HT1080 (cell line): ENCODE results near the gene PTPRN2. TPM values are rescaled to one million over a fixed set of nuclear protein-coding genes. Genes with fewer than 3 reads are reported as not detected.

ENCODE experiments used
- DNase-seq: peaks from one replicate; pipeline ENCODE4 v3.0.0-alpha.2; 2015; ENCODE audit warnings: low read depth
- total RNA-seq: library from RNA; depleted of rRNA; stranded (reverse); fragments of >200 nt; shearing (Covaris generic); gene quantifications from 2 replicates; pipeline ENCODE4 v1.2.3, GENCODE V29; 2014

The PTPRN2 gene
- total RNA-seq, 1 experiment from 2014 or later, result 0.31 TPM

DNA sequence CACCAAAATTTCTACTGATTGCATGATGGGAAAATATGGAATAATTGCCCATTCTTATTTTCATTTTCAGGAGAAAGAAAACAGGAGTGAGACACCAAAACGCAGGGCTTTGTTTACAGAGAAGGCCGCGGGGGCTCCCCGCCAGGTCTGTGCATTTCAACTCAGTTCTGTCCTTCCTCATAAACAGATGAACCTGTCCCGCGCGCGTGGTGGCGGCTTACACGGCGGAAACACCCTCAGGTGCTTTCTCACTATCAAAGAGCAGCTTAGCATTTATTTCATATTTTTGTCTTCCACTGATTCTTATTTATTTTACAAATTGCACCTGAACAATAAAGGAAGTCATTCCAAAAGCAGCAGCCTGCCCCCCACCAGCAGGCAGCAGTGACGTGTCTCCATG, 579.4 kb downstream of the PTPRN2 start:
- no peak for DNase-seq

DNA sequence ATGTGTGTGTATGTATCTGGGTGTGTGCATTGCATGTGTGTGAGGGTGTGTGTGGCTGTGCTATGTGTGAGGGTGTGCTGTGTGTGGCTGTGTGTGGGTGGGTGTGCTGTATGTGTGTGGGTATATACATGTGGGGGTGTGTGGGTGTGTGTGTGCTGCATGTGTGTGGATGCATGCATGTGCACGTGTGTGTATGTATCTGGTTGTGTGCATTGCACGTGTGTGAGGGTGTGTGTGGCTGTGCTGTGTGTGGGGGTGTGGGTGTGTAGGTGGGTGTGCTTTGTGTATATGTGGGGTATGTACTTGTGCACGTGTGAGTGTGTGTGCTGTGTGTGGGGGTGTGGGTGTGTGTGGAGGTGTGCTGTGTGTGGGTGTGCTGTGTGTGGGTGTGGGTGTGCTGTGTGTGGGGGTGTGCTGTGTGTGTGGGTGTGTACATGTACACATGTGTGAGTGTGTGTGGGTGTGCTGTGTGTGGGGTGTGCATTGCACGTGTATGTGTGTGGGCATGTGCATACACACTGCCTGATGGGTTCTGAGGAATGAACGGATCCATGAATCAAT, 579.8 kb downstream of the PTPRN2 start:
- DNase-seq, result no peak

DNA sequence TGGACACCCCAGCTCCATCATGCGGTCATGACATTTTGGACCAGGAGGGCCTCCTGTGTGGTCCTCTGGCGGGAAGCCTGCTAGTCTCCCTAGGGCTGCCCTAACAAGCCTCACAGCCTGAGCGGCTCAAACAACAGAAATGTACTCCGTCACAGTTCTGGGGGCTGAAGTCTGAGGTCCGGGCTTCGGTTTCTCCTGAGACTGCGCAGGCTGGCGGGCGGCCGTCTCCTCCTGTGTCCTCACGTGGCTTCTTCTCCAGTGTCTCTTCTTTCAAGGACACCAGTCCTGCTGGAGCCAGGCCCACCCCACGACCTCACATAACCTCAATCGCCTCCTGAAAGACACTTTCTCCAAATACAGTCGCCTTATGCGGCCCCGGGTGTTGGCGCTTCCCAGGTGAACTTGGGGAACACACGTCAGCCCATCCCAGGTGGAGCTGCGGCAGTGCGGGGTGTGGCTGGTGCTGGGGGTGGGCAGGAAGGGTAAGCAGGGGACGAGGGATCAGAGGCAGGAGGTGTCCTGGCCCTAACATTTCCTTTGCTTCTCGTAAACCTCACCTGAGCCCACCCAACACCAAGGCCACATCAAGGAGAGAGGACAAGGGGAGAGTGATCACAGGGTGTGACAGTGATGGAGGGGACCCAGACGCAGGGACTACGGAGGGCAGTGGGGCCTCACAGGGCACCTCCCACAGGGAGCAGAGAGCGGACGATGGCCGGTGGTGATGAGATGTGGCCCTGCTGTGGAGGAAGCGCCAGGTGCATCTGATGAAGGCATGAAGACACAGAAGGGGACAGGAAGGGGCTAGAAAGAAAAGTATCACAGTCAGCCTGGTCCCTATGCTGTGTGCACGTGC, 580.6 kb downstream of the PTPRN2 start:
- no peak for DNase-seq

DNA sequence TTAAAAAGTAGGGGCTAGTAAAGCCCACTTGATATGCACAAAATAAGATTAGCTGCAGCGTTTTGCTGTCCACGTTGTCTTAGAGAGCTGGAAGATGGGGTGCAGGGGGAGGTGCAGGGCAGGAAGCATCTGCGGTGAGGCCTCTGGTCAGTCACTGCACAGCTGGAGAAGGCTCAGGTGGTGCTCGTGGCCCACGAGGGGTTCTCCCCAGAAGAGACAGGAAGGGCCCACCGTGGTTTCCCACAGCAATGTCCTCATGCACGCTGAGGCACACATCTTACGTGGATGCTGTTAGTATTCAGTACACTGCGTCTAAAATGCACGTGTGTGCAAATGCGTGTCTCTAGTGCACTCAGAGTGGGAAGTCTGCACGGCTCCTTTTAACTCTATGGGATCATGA, 582.1 kb downstream of the PTPRN2 start:
- no peak for DNase-seq

DNA sequence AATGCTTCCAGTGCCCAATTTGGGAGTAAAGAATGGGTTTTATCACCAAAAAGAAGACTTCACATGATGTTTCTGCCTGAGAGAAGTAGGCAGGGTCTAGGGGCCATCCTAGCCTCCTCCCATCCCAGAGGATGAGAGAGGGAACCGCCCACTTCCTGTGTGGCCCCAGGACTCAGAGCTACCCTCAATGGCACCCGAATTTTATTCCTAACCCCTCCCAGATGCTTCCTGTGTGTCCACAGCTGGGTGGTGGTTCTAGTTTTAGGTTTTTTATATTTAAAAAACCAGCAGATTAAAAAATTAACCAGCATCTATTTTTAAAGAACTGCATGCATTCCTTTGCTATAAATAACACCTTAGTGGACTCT, 583.5 kb downstream of the PTPRN2 start:
- DNase-seq, result no peak

DNA sequence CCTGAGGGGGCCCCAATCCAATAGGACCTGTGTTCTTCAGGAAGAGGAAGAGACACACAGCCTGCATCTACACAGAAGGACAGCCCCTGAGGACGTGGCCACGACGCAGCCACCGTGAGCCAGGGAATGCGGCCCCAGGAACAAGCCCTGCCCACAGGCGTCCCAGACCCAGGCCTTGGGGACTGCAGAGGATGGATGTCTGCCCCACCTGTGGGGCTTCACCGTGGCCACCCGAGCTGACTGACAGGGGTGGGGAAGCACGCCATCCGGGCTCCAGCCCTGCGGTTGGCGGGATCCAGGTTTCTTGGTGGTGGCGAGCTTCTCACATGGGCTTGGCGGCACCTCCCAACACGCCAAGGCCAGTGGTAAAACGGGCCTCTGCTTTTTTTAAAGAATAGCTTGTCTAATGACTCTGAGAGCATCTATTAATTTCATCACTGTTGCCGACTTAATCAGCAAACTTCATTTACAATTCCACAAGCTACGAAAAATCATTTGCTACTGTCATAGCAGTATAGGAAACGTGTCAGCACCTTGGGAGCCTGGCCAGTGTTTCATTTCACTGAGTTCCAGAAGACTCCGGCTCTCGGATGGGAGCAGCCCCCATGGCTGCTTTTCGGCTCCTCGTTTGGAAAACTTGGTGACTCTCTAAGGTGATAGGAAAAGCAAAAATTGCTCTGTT, 584.0 kb downstream of the PTPRN2 start:
- no peak for DNase-seq

DNA sequence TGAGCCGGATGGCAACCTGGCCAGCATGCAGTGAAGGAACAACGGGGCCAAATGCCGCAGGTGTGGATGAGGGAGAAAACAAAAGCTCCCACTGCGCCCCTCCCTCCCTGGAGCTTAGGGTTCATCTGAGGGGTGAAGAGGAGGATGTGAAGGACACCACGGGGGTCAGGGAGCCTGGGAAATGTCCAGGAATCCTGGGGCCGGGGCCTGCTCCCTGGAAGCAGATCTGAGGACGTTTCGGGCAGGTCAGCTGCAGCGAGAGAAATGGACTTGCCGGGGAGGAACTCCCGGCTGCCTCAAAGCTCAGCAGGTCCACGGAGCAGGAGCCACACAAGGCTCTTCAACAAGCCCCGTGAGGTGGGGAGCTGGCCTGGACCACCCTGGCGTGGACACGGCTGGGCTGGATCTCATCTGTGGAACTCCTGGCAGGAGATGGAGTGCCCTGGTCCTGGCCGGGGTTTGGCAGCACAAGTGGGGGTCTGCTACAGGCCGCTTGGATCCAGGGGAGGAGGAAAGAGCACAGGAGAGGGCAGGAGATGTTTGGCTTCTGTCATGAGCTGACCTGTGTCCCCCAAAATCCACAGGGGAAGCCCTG, 585.0 kb downstream of the PTPRN2 start:
- DNase-seq, result no peak

DNA sequence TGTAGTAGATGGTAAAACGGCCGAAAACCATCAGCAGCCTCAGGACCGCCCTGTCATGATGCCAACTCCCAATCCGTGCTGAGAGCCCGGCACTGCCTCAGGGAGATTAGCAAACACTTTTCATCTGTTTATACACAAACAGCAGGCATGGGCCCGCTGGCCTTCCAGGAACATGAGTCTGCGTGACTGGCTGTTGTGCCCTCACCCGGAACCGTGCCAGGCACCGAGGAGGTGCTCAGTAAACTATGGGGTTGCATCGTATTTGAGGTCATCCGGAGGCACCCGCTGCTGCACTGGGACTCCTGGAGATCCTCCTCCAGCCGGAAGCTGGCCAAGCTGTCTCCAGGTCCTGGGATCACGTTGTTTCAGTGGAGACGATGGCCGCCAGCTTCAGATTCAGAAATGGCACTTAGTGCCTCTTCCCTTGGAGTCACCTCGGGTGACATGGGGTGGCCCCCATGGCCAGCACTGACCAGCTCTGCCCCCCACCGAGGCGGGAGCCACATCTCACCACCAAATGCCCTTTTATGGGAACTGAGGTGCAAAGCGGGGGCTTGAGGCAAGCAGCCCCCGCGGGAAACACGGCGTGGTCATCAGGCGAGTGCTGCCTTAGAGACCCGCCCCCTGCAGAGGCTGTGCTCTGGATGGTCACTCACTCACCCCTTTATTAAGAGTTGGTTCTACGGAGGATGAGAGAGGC, 585.9 kb downstream of the PTPRN2 start:
- no peak for DNase-seq

DNA sequence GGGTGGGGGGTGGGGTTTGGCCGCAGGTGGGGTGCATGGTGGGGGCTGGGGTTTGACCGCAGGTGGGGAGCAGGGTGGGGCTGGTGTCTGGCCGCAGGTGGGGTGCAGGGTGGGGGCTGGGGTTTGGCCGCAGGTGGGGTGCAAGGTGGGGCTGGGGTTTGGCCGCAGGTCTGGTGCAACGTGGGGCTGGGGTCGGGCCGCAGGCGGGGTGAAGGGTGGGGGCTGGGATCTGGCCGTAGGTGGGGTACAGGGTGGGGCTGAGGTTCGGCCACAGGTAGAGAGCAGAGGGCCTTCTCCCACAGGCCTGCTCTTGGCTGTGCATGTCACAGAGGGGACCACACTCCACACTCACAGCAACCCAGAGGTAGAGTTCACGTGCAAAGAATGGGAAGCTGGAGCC, 586.6 kb downstream of the PTPRN2 start:
- DNase-seq, result no peak

DNA sequence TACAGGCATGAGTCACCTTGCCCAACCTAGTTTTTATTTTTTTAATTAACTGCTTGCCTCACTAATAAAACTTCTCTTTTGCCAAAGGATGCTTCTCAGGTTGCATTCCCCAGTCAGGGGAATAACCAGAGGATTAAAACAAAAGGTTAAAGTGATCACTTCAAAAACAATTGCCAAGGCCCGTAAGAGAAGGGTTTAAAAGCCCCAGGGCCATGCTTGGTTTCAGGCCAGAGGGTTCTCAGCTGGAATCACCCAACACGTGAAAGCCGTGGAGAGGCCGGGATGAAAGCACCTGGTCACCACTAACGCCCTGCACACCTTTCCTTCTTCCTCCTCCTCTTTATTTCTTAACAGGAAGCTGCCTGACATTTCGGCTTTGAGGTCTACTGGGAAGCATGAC, 587.5 kb downstream of the PTPRN2 start:
- DNase-seq, result no peak

DNA sequence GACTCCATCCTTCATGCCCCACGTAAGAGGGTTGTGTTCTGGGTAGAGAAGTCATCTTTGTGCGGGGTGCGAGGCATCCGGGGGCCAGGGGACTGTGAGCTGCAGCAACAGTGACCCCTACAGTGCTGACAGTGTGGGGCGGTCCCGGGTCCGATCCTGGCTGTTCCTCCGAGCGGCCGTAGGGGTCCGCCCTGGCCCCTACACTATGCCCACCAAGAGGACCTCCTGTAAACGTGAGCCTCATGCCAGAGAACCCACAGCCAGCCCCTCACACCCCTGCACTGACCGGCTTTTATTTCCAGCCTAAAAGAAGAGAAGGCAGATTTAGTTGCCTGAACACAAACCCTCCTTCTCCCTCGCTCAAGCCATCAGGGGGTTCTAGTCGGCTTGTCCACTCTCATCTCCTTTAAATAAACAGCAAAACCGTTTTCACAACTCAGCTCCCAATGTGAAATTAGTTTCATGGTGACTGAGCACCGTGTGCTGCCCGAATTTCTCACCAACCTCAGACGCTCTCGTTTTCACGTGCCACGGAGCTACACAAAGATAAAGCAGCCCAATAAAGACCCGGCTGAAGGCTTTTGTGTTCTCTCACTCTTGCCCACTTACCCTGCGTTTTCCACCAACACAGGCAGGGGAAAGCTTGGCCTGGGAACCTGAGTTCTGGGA, 588.6 kb downstream of the PTPRN2 start:
- DNase-seq, result no peak

DNA sequence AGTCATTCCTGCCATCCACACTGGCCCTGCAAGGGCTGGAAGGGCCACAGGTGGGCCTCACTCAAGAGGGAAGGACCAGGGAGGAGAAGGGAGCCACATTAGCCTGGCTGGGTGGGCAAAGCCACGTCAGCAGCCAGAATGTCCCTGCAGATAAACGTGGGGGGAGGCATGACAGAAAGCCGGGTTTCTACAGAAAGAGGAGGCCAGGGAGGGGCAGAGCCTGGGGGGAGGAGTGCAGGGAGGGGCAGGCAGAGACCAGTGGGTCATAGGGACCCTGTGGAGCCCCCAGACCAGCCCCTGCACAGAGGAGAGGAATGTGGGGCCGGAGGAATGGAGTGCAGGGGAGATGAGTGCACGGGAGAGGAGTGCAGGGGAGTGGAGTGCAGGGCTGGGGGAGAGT, 590.2 kb downstream of the PTPRN2 start:
- DNase-seq, result no peak

DNA sequence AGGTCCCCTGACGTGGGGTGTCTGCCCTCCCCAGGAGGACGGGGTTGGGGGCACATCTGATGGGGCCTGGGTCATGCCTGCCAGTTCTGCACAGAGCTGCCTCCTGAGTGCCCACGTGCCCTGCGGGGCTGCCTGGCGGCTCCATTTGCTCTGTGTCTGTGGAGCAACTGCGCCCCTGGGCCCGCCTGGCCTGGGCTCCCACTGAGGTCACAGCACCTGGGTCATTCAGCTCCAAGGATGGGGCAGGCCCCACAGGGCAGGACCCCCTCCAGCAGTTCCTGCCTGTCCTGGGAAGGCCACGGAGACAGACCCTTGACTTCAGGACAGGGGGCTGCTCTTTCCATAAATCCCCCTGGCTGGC, 590.6 kb downstream of the PTPRN2 start:
- no peak for DNase-seq

DNA sequence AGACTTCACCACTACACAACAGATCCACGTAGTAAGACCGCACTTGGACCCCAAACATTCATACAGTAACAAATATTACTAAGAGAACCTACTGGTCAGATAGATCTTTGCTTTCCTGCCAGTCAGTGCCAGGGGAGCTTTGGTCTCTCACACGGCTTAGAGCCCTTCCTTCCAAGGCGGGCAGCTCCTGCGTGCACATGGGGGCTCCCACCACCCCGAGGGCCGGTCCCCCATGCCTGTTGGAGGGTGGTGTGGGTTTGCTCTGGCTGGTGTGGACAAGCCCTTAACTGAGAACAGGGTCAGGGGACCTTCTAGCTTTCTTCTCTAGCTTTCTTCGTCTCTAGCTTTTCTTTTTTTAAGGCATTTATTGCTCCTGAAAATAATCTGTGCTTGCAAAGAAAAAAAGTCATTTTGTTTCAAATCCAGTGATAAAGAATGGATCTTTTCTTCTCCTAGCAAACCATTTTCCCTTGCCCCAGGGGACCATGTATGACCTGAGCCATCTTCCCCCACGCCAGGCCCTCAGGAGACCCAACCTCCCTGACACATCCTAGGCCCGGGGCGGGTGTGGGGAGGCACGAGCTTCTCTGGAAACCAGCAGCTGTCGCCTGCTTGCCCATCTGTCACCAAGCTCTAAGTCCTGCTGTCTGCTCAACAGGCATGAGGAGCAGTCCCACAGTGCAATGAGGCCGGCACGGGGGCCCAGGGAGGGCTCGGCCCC, 591.1 kb downstream of the PTPRN2 start:
- no peak for DNase-seq

DNA sequence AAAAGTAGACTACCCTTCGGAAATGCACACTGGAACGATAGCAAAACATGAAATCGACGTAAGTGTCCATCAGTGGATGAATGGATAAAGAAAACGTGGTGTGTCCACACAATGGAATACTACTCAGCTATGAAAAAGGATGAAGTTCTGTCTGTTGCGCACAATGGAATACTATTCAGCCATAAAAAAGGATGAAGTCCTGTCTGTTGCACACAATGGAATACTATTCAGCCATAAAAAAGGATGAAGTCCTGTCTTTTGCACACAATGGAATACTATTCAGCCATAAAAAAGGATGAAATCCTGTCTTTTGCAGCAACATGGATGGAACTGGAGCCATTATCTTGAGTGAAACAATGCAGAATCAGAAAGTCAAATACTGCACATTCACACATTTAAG, 591.8 kb downstream of the PTPRN2 start:
- DNase-seq, result no peak

DNA sequence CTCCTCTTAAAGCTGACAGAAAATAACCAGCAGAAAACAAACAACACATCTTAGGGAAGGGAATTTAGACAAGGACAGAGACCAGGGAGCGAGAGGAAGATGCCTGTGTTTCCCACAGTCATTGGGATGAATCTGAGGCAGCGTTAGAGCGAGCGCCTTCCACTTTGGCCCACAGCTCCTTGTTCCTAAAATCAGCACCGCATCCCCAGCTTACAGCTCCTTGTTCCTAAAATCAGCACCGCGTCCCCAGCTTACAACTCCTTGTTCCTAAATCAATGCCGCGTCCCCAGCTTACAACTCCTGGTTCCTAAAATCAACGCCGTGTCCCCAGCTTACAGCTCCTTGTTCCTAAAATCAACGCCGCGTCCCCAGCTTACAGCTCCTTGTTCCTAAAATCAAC, 593.3 kb downstream of the PTPRN2 start:
- DNase-seq, result no peak

DNA sequence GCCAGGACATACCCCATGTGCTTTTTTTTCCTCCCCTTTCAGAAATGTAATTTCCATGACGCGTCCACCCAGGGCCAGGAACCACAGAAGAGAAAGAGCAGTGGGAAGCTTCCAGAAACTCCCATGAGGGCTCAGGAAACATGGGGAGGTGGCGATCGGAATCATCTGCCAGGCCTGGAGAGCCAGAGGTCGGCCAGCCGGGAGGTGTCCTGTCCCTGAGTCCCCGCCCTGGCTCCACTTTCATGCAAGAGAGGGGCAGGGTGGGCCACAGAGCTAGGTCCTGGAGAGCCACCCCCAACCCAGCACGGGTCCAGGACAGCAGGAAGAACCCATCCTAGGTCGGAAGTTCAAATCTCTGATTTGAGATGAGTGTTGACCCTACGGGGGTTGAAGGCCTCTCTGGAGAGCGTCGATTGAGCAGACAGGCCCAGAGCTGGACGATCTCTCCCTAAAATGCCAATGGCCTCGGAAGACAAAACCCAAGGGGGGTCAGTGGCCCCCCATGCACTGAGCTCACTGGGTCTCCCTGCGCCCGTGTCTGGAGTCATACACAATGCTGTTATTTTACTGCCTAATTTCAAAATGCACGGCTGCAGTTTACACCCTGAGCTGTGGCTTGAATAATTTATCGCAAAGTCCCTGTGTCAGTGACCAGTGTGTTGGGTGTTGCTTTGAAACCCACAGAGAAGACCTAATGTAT, 594.1 kb downstream of the PTPRN2 start:
- no peak for DNase-seq

DNA sequence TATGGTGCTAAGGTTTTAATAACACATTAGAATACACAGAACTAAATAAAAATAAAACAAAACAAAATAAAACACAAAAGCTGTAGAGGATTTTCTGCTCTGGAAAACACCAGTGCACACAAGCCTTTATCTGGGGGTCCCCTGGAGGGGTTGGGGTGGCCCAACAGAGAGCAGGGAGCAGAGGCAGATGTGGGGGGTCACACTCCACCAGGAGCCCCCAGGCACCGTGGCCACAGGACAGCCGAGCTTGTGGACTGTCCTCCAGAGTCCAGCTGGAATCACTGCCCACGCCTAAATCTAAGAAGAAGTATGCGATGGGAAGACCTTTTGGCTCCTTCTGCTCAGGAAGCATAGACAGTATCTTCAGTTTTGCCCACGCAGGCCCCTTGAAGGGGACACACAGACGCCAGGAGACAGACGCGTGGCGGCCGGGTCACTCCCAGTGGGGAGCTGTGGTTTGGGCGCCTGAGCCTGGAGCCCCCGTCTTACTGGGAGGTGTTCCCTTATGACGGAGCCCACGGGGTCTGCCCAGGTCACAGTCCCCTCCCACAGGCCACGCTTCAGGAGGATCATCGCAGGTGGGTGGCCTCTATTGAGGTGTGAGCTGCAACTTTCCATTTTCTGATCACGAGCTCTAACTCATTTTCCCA, 595.0 kb downstream of the PTPRN2 start:
- no peak for DNase-seq

DNA sequence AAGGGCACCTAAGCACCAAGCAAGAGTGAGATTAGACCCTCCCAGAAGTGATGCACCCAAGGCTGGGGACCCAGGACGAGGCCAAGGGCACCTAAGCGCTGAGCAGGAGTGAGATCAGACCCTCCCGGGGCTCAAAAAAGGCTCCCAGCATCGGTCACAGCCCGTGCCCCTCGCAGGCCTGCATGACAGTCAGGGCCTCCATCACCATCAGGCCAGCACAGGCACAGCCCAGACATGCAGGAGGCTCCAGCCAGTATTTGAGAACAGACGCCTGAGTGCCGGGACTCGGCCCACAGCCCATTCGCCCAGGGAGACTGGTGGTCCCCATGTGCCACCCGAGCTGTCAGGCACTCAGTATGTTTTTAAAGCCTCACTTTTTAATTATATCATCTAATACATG, 595.9 kb downstream of the PTPRN2 start:
- DNase-seq, result no peak
